ENCODE results near the gene GSTP1. TPM values are rescaled to one million over a fixed set of nuclear protein-coding genes. Genes with fewer than 3 reads are reported as not detected.
"Not testable (repeated sequence)": the region's sequence is repeated elsewhere in the genome, so short reads cannot be mapped to it uniquely, and the experiment has no call there.

The GSTP1 gene
- polyA plus RNA-seq, 1 donor (not counting 4 experiments of a cell fraction or from before 2014, with no cell fraction given), result 1,575 TPM

DNA sequence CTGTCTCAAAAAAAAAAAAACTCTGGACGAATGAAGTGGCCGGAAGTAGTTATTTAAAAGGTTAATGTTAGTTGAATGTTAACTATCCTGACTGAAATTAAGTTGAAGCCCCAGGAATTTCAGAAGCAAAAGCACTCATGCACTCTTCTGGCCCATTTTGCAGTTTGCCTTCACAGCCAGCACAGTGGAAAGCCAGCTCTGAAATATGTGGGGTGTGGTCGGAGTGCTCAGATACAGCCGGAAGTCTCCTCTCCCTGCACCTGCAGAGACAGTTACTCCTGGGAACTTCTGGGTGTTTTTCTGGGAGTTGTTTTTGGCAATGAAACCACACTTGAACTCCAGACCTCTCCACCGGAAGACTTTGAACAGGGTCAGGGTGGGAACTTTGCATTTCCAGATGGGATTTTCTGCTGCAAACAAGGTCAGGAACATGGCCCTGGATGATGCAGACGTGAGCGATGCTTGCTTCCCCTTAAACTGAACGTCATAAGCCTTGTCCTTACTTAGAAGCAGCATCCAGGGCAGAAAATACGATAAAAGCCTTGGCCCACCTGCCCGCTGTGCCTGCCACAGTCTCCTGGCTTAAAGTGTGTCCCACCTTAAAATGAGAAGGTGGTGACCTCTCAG, 38.9 kb upstream of the GSTP1 start:
- FAIRE-seq (no peak), DNase-seq (ENCODE audit: low read depth, low spot score) (no peak)
- Histone ChIP-seq H3K27ac (ENCODE audit: control insufficient read depth, insufficient read depth, low read length) (no peak overlapping the region), H3K36me3 (ENCODE audit: control insufficient read depth in 2 of 2, extremely low read depth in 1 of 2, insufficient read depth in 2 of 2, low read length in 2 of 2) (no peaks in the 10 kb centered on the region), H3K9me3 (ENCODE audit: control insufficient read depth, low read depth, low read length) (no peaks in the 10 kb centered on the region), H4K20me1 (ENCODE audit: control insufficient read depth, extremely low read depth, insufficient read depth, low read length) (no peaks in the 10 kb centered on the region), H3K79me2 (ENCODE audit: control insufficient read depth, insufficient read depth, low read length) (no peaks in the 10 kb centered on the region), H3K27me3 (ENCODE audit: control insufficient read depth, extremely low read depth, insufficient read depth, low read length) (no peaks in the 10 kb centered on the region), H2AFZ (ENCODE audit: control insufficient read depth, low read length) (no peak overlapping the region), H3K4me3 (ENCODE audit: control insufficient read depth in 2 of 3, extremely low read depth in 1 of 3, insufficient read depth in 2 of 3, low read depth in 1 of 3, low read length in 3 of 3) (no peak overlapping the region), H3K9ac (ENCODE audit: control insufficient read depth, extremely low read depth, insufficient read depth, low read length) (no peak overlapping the region), H3K4me2 (ENCODE audit: control insufficient read depth, extremely low read depth, insufficient read depth, low read depth, low read length) (no peak overlapping the region), H3K9me1 (ENCODE audit: control insufficient read depth, extremely low read depth, insufficient read depth, low read length) (no peaks in the 10 kb centered on the region), H3K4me1 (ENCODE audit: control insufficient read depth, extremely low read depth, insufficient read depth, low read length) (peaks cover 3% of the 10 kb centered on the region)
- TF ChIP-seq CTCF (optimal IDR thresholded peaks at IDR 0.05 in 1 of 3, IDR thresholded peaks at IDR 0.05 in 1 of 3, conservative IDR thresholded peaks at IDR 0.05 in 1 of 3; ENCODE audit: extremely low read depth in 1 of 3, insufficient read depth in 2 of 3, low read length in 3 of 3), result no peak
- TF ChIP-seq EZH2 (IDR thresholded peaks at IDR 0.05; ENCODE audit: low read length), result no peak
- dilution Hi-C loops (cut with MboI; ENCODE audit: extremely low pct_ligation_motif_present, low sequenced_read_pairs), result no loop called here

- no peak overlapping the region for H2AFZ ChIP-seq (ENCODE audit: control insufficient read depth, low read length)
- no peak for FAIRE-seq
- H3K4me1 ChIP-seq (ENCODE audit: control insufficient read depth, extremely low read depth, insufficient read depth, low read length), result peaks cover 3% of the 10 kb centered on the region
- H3K27ac ChIP-seq (ENCODE audit: control insufficient read depth, insufficient read depth, low read length), result no peak overlapping the region
- H4K20me1 ChIP-seq (ENCODE audit: control insufficient read depth, extremely low read depth, insufficient read depth, low read length), result no peaks in the 10 kb centered on the region
- no peaks in the 10 kb centered on the region for H3K79me2 ChIP-seq (ENCODE audit: control insufficient read depth, insufficient read depth, low read length)
- H3K9ac ChIP-seq (ENCODE audit: control insufficient read depth, extremely low read depth, insufficient read depth, low read length), result no peak overlapping the region
- no peaks in the 10 kb centered on the region for H3K9me1 ChIP-seq (ENCODE audit: control insufficient read depth, extremely low read depth, insufficient read depth, low read length)
- no peaks in the 10 kb centered on the region for H3K9me3 ChIP-seq (ENCODE audit: control insufficient read depth, low read depth, low read length)
- no peak overlapping the region for H3K4me2 ChIP-seq (ENCODE audit: control insufficient read depth, extremely low read depth, insufficient read depth, low read depth, low read length)
- DNase-seq (ENCODE audit: low read depth, low spot score), result no peak
- TF ChIP-seq EZH2 (IDR thresholded peaks at IDR 0.05; ENCODE audit: low read length), result no peak
- no peak for TF ChIP-seq CTCF (optimal IDR thresholded peaks at IDR 0.05 in 1 of 3, IDR thresholded peaks at IDR 0.05 in 1 of 3, conservative IDR thresholded peaks at IDR 0.05 in 1 of 3; ENCODE audit: extremely low read depth in 1 of 3, insufficient read depth in 2 of 3, low read length in 3 of 3)
- H3K36me3 ChIP-seq (ENCODE audit: control insufficient read depth in 2 of 2, extremely low read depth in 1 of 2, insufficient read depth in 2 of 2, low read length in 2 of 2), result no peaks in the 10 kb centered on the region
- dilution Hi-C loops (cut with MboI; ENCODE audit: extremely low pct_ligation_motif_present, low sequenced_read_pairs), result no loop called here
- no peak overlapping the region for H3K4me3 ChIP-seq (ENCODE audit: control insufficient read depth in 2 of 3, extremely low read depth in 1 of 3, insufficient read depth in 2 of 3, low read depth in 1 of 3, low read length in 3 of 3)
- H3K27me3 ChIP-seq (ENCODE audit: control insufficient read depth, extremely low read depth, insufficient read depth, low read length), result no peaks in the 10 kb centered on the region
Observed at GRCh38 chr11:67545280-67545679, 38.3 kb upstream of the GSTP1 start.

DNA sequence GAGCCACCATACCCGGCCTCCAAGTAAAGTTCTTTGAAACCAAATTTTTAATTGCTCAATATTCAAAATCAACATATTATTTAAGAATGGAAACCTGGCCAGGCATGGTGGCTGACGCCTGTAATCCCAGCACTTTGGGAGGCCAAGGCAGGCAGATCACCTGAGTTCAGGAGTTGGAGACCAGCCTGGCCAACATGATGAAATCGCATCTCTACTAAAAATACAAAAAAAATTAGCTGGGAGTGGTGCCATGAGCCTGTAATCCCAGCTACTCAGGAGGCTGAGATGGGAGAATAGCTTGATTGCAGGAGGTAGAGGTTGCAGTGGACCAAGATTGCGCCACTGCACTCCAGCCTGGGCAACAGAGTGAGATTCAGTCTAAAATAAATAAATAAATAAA, 35.5 kb upstream of the GSTP1 start:
- FAIRE-seq; H2AFZ ChIP-seq (ENCODE audit: control insufficient read depth, low read length); H3K9me3 ChIP-seq (ENCODE audit: control insufficient read depth, low read depth, low read length); H3K36me3 ChIP-seq (ENCODE audit: control insufficient read depth in 2 of 2, extremely low read depth in 1 of 2, insufficient read depth in 2 of 2, low read length in 2 of 2); H3K27ac ChIP-seq (ENCODE audit: control insufficient read depth, insufficient read depth, low read length); H3K79me2 ChIP-seq (ENCODE audit: control insufficient read depth, insufficient read depth, low read length); H3K27me3 ChIP-seq (ENCODE audit: control insufficient read depth, extremely low read depth, insufficient read depth, low read length); dilution Hi-C loops (cut with MboI; ENCODE audit: extremely low pct_ligation_motif_present, low sequenced_read_pairs); H4K20me1 ChIP-seq (ENCODE audit: control insufficient read depth, extremely low read depth, insufficient read depth, low read length); H3K9me1 ChIP-seq (ENCODE audit: control insufficient read depth, extremely low read depth, insufficient read depth, low read length); H3K4me3 ChIP-seq (ENCODE audit: control insufficient read depth in 2 of 3, extremely low read depth in 1 of 3, insufficient read depth in 2 of 3, low read depth in 1 of 3, low read length in 3 of 3); H3K4me1 ChIP-seq (ENCODE audit: control insufficient read depth, extremely low read depth, insufficient read depth, low read length); H3K9ac ChIP-seq (ENCODE audit: control insufficient read depth, extremely low read depth, insufficient read depth, low read length); DNase-seq (ENCODE audit: low read depth, low spot score); H3K4me2 ChIP-seq (ENCODE audit: control insufficient read depth, extremely low read depth, insufficient read depth, low read depth, low read length): not testable (repeated sequence)

Data from keratinocyte (primary cell).